ENCODE data around the gene SCLT1.

- TF ChIP-seq, protein P1, sequence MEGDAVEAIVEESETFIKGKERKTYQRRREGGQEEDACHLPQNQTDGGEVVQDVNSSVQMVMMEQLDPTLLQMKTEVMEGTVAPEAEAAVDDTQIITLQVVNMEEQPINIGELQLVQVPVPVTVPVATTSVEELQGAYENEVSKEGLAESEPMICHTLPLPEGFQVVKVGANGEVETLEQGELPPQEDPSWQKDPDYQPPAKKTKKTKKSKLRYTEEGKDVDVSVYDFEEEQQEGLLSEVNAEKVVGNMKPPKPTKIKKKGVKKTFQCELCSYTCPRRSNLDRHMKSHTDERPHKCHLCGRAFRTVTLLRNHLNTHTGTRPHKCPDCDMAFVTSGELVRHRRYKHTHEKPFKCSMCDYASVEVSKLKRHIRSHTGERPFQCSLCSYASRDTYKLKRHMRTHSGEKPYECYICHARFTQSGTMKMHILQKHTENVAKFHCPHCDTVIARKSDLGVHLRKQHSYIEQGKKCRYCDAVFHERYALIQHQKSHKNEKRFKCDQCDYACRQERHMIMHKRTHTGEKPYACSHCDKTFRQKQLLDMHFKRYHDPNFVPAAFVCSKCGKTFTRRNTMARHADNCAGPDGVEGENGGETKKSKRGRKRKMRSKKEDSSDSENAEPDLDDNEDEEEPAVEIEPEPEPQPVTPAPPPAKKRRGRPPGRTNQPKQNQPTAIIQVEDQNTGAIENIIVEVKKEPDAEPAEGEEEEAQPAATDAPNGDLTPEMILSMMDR (IDR thresholded peaks at IDR 0.05): no peak
- no peak for TF ChIP-seq POLR2A (IDR thresholded peaks at IDR 0.05)
Observed at GRCh38 chr4:128942607-128943006, 150.7 kb downstream of the SCLT1 start.
